ENCODE results near the gene WIPF1.

Gene WIPF1

GRCh38 chr2:174594456-174594855 lies 3.1 kb downstream of the WIPF1 start:
- no peak for DNase-seq

GRCh38 chr2:174593574-174594203 lies 3.9 kb downstream of the WIPF1 start:
- no peak for DNase-seq

GRCh38 chr2:174593041-174593440 lies 4.6 kb downstream of the WIPF1 start:
- DNase-seq, result no peak

GRCh38 chr2:174591740-174592139 lies 5.9 kb downstream of the WIPF1 start:
- DNase-seq, result no peak

- no peak for DNase-seq
Measured at GRCh38 chr2:174590928-174591648, 6.5 kb downstream of the WIPF1 start.

- no peak for DNase-seq
Measured at GRCh38 chr2:174590346-174590745, 7.3 kb downstream of the WIPF1 start.

GRCh38 chr2:174589334-174589733 lies 8.3 kb downstream of the WIPF1 start:
- DNase-seq, result no peak

- DNase-seq, result no peak
Measured at GRCh38 chr2:174588463-174588862, 9.1 kb downstream of the WIPF1 start.

GRCh38 chr2:174587579-174587978 lies 10.0 kb downstream of the WIPF1 start:
- DNase-seq, result no peak

GRCh38 chr2:174586418-174587295 lies 10.9 kb downstream of the WIPF1 start:
- DNase-seq, result no peak

GRCh38 chr2:174585657-174586252 lies 11.8 kb downstream of the WIPF1 start:
- DNase-seq, result no peak

- DNase-seq, result no peak
Measured at GRCh38 chr2:174585146-174585545, 12.5 kb downstream of the WIPF1 start.

GRCh38 chr2:174581491-174581890 lies 16.1 kb downstream of the WIPF1 start:
- no peak for DNase-seq

- DNase-seq, result no peak
Measured at GRCh38 chr2:174580951-174581350, 16.7 kb downstream of the WIPF1 start.

GRCh38 chr2:174577967-174578589 lies 19.5 kb downstream of the WIPF1 start:
- no peak for DNase-seq

GRCh38 chr2:174575124-174575776 lies 22.4 kb downstream of the WIPF1 start:
- DNase-seq, result no peak

GRCh38 chr2:174574657-174575056 lies 22.9 kb downstream of the WIPF1 start:
- no peak for DNase-seq

- no peak for DNase-seq
Measured at GRCh38 chr2:174573621-174574081, 24.0 kb downstream of the WIPF1 start.

- no peak for DNase-seq
Measured at GRCh38 chr2:174572556-174572955, 25.0 kb downstream of the WIPF1 start.

GRCh38 chr2:174571669-174572323 lies 25.8 kb downstream of the WIPF1 start:
- no peak for DNase-seq

GRCh38 chr2:174570318-174570958 lies 27.2 kb downstream of the WIPF1 start:
- no peak for DNase-seq
